BLaER1 treated with 17β-estradiol and CSF1 and Interleukin-3, amounts not matched to agents 10 nM and 100 nM (cell line): Measurements from ENCODE around the gene TACSTD2.

Source experiments
- H3K27ac ChIP-seq, 11 experiments: shearing (Covaris generic); formaldehyde crosslinking; 2 replicates each; pipeline ENCODE4 v1.8.1; 2022
- H3K27me3 ChIP-seq, 11 experiments: shearing (Covaris generic); formaldehyde crosslinking; 2 replicates each; pipeline ENCODE4 v1.8.1; 2022
- H3K36me3 ChIP-seq, 11 experiments: shearing (Covaris generic); formaldehyde crosslinking; 2 replicates each; pipeline ENCODE4 v1.8.1; 2022
- H3K4me1 ChIP-seq, 10 experiments: shearing (Covaris generic); formaldehyde crosslinking; 2 replicates each; pipeline ENCODE4 v1.8.1; 2022
- H3K4me2 ChIP-seq, 11 experiments: shearing (Covaris generic); formaldehyde crosslinking; 2 replicates each; pipeline ENCODE4 v1.8.1; 2022
- H3K4me3 ChIP-seq, 10 experiments: shearing (Covaris generic); formaldehyde crosslinking; 2 replicates each; pipeline ENCODE4 v1.8.1; 2022
- H3K9ac ChIP-seq, 11 experiments: shearing (Covaris generic); formaldehyde crosslinking; 2 replicates each; pipeline ENCODE4 v1.8.1; 2022
- H3K9me3 ChIP-seq, 11 experiments: shearing (Covaris generic); formaldehyde crosslinking; replicated peaks in 1 of 11; 2 replicates each; pipeline ENCODE4 v1.8.1; 2022
- H4K20me1 ChIP-seq, 11 experiments: shearing (Covaris generic); formaldehyde crosslinking; 2 replicates each; pipeline ENCODE4 v1.8.1; 2022
- Cebpa-rat ChIP-seq, 11 experiments: shearing (Covaris generic); IDR thresholded peaks; 2 replicates each; pipeline ENCODE4 v1.8.1; 2022

The TACSTD2 gene

DNA sequence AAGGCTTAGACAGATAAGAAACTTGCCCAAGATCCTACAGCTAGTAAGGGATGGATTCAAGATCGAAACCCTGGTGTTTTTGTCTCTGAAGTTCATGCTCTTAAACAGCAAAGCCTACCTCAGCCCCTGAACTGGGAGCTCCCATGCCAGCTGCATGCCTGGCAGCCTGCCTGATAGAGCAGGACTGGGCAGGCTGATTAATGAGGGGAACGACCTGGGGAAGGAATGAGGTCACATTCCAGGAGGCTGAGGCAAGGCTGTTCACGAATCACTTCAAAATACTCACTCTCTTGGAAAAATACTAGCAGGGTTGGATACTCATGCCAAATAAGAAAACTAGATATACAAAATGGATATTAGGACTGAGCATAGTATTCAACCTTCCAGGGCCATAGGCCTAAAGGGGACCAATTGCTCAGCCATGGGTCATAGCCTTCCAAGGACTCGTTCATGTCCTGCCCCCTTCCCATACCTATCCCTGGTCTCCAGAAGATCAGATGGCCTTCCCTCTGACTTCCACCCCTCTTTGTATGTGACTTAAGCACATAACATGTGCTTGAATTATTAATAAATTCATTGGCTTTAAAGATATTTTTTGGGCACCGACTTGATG is 15.6 kb upstream of the TACSTD2 start:
- no peak overlapping the region for H3K4me3 ChIP-seq
- TF ChIP-seq Cebpa-rat (IDR thresholded peaks at IDR 0.05): no peak
- no peaks in the 10 kb centered on the region for H3K27me3 ChIP-seq
- H3K4me1 ChIP-seq: peaks cover 0 to 12% (median under 1%) of the 10 kb centered on the region in 10 experiments; a peak in 8 of 20 replicates
- H4K20me1 ChIP-seq: no peaks in the 10 kb centered on the region
- no peaks in the 10 kb centered on the region for H3K36me3 ChIP-seq
- no peaks in the 10 kb centered on the region for H3K9me3 ChIP-seq
- no peak overlapping the region for H3K27ac ChIP-seq
- no peak overlapping the region for H3K4me2 ChIP-seq
- no peak overlapping the region for H3K9ac ChIP-seq

DNA sequence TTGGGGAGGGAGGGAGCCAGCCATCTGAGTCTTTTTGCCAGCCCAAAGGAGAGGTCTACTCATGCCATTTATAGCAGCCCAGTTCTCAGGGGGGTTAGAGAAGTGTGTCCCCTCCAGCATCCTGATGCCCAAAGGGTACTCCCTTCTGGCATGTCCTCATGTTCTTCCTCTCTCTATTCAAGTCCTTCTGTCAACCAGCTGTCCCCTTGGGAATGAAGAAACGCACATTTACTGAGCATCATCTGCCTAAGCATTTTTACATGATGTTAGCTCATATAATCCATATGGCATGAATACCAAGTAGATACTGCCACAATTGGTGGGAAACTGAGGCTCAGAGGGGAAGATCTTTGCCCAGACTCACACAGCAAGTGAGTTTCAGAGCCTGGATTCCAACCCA is 14.8 kb upstream of the TACSTD2 start:
- no peak overlapping the region for H3K9ac ChIP-seq
- no peaks in the 10 kb centered on the region for H3K9me3 ChIP-seq
- H3K27me3 ChIP-seq: no peaks in the 10 kb centered on the region
- H3K27ac ChIP-seq: no peak overlapping the region
- H3K36me3 ChIP-seq: no peaks in the 10 kb centered on the region
- H3K4me1 ChIP-seq: peaks cover 0 to 7% (median 0%) of the 10 kb centered on the region in 10 experiments; a peak in 3 of 20 replicates
- no peak overlapping the region for H3K4me2 ChIP-seq
- TF ChIP-seq Cebpa-rat (IDR thresholded peaks at IDR 0.05): no peak
- H3K4me3 ChIP-seq: no peak overlapping the region
- no peaks in the 10 kb centered on the region for H4K20me1 ChIP-seq

DNA sequence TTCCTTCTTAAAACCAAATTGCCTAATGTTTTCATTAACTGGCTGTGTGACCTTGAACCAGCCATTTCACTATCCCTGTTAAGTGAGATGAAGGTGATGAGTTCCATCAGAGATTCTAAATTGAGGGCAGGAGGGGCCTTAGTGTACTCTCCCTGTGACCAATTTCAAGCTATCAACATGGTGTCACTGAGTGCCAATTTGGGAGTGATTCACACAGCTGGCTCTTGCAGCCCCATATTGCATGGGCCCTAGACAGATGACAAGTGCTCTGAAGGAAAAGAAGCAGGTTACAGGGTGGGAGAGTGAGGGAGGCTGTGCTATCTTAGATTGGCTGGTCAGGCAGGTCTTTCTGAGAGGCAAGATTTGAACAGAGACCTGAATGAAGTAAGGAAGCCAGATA is 13.0 kb upstream of the TACSTD2 start:
- no peak overlapping the region for H3K9ac ChIP-seq
- H3K27me3 ChIP-seq: no peaks in the 10 kb centered on the region
- no peaks in the 10 kb centered on the region for H3K9me3 ChIP-seq
- H3K4me2 ChIP-seq: no peak overlapping the region
- H3K4me1 ChIP-seq: peaks cover 0 to 15% (median 8%) of the 10 kb centered on the region in 10 experiments; a peak in 12 of 20 replicates
- H3K27ac ChIP-seq: no peak overlapping the region
- no peak overlapping the region for H3K4me3 ChIP-seq
- no peaks in the 10 kb centered on the region for H4K20me1 ChIP-seq
- no peak for TF ChIP-seq Cebpa-rat (IDR thresholded peaks at IDR 0.05)
- H3K36me3 ChIP-seq: no peaks in the 10 kb centered on the region

DNA sequence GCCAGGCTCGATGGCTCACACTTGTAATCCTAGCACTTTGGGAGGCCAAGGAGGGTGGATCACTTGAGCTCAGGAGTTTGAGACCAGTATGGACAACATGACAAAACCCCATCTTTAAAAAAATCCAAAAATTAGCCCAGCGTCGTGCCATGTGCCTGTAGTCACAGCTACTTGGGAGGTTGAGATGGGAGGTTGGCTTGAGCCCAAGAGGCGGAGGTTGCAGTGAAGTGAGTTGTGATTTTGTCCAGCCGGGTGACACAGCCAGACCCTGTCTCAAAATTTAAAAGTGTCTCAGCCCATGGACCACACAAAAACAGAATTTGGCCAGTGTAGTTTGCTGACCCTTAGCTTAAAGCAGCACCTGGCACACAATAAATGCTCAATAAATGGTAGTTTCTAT is 11.3 kb upstream of the TACSTD2 start:
- TF ChIP-seq Cebpa-rat (IDR thresholded peaks at IDR 0.05): no peak
- Histone ChIP-seq H3K4me1 (peaks cover 2 to 31% (median 24%) of the 10 kb centered on the region in 10 experiments; a peak in 18 of 20 replicates), H3K4me2 (no peak overlapping the region), H4K20me1 (no peaks in the 10 kb centered on the region), H3K4me3 (no peak overlapping the region), H3K9me3 (no peaks in the 10 kb centered on the region), H3K27ac (no peak overlapping the region), H3K27me3 (no peaks in the 10 kb centered on the region), H3K9ac (no peak overlapping the region), H3K36me3 (no peaks in the 10 kb centered on the region)

DNA sequence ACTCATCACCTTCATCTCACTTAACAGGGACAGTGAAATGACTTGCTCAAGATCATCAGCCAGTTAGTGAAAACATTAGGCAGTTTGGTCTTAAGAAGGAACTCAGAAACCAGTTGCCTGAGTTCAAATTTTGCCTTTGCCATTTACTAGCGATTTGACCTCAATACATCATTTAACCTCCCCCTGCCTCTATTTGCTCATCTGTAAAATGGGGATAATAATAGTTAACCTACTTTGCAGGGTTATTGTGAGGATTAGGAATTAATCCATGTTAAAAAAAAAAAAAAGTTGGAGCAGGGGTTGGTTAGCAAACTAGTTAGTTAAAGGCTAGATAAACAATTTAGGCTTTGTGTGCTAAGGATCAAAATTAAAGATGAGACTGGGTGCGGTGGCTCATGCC is 10.6 kb upstream of the TACSTD2 start:
- Histone ChIP-seq H4K20me1 (no peaks in the 10 kb centered on the region), H3K27ac (no peak overlapping the region), H3K4me3 (no peak overlapping the region), H3K4me2 (no peak overlapping the region), H3K36me3 (no peaks in the 10 kb centered on the region), H3K9ac (no peak overlapping the region), H3K4me1 (peaks cover 5 to 35% (median 27%) of the 10 kb centered on the region in 10 experiments; a peak in 18 of 20 replicates), H3K27me3 (no peaks in the 10 kb centered on the region), H3K9me3 (no peaks in the 10 kb centered on the region)
- TF ChIP-seq Cebpa-rat (IDR thresholded peaks at IDR 0.05): no peak

DNA sequence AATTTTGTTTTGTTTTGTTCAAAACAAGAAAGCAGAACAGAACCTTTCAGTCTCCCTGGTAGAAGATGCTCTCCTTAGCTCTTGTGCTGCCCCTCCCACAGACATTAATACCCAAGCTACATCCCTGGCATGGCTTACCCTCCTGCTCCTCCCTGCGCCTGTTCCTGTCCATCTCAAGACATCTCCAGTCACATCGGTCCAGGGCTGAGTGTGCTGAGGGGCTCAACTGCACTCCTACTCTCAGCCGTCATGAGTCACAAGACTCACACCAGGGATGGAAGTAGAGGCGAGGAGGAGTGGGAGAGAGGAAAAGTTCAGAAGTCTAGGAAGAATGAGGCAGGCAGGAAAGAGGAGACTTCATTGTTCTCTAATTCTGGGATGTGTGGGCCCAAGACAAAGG is 9.2 kb upstream of the TACSTD2 start:
- no peak overlapping the region for H3K4me3 ChIP-seq
- peak overlapping the region in 1 of 11 experiments; percentile 84; a peak in 1 of 22 replicates for H3K4me2 ChIP-seq
- no peak for TF ChIP-seq Cebpa-rat (IDR thresholded peaks at IDR 0.05)
- no peaks in the 10 kb centered on the region for H3K9me3 ChIP-seq
- H3K27ac ChIP-seq: no peak overlapping the region
- H3K4me1 ChIP-seq: peaks cover 5 to 35% (median 27%) of the 10 kb centered on the region in 10 experiments; a peak in 18 of 20 replicates
- H3K36me3 ChIP-seq: no peaks in the 10 kb centered on the region
- no peaks in the 10 kb centered on the region for H3K27me3 ChIP-seq
- H4K20me1 ChIP-seq: no peaks in the 10 kb centered on the region
- H3K9ac ChIP-seq: no peak overlapping the region

DNA sequence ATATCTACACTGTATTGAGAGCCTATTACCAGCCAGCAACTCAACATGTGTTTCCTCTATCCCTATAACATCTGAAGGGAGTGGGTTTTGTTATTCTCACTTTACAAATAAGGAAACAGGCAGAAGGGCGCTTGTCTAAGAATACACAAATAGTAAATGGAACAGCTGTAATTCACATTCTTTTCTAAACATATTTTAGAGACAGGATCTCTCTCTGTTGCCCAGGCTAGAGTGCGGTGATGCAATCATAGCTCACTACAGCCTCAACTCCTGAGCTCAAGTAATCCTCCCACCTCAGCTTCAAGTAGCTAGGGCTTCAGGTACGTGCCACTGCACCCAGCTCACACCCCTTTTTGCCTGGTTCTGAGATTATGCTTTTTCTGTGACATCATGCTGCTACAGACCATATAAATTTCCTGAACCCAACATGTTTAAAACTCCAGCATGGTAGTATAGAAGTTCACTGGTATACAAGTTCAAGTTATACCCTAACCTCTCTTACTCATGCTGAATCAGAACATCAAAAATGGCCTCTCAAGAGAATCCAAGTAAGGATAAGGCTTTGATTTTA is 8.6 kb upstream of the TACSTD2 start:
- H3K9ac ChIP-seq: no peak overlapping the region
- no peaks in the 10 kb centered on the region for H4K20me1 ChIP-seq
- TF ChIP-seq Cebpa-rat (IDR thresholded peaks at IDR 0.05): no peak
- no peaks in the 10 kb centered on the region for H3K36me3 ChIP-seq
- peaks cover 5 to 35% (median 27%) of the 10 kb centered on the region in 10 experiments; a peak in 18 of 20 replicates for H3K4me1 ChIP-seq
- no peaks in the 10 kb centered on the region for H3K9me3 ChIP-seq
- peak overlapping the region in 1 of 11 experiments; percentile 53; a peak in 1 of 22 replicates for H3K27ac ChIP-seq
- peak overlapping the region in 6 of 11 experiments; percentile 39 to 90 (median 81); a peak in 11 of 22 replicates for H3K4me2 ChIP-seq
- no peaks in the 10 kb centered on the region for H3K27me3 ChIP-seq
- H3K4me3 ChIP-seq: no peak overlapping the region

DNA sequence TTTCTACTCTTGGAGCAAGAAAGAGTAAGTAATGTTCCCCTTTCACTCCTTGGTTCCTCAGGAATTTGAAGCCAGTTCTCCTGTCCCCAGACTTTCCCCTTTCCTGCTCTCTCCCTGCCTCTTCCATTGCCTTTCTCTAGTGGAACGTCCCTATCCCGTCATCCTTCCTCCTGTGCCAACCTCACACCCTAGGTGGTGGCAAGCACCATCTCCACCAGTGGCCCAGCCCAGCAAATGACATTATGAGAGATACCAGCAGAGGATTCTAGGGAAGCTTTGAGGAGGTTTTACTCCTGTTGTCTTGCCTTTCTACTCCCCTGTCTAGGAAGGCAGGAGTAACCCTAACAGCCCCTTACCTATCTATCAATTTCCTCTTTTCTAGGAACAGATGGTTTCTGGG is 8.1 kb upstream of the TACSTD2 start:
- no peak for TF ChIP-seq Cebpa-rat (IDR thresholded peaks at IDR 0.05)
- H3K9ac ChIP-seq: peak overlapping the region in 1 of 11 experiments; percentile 43; a peak in 2 of 22 replicates
- H3K4me3 ChIP-seq: no peak overlapping the region
- peaks cover 5 to 35% (median 27%) of the 10 kb centered on the region in 10 experiments; a peak in 18 of 20 replicates for H3K4me1 ChIP-seq
- no peaks in the 10 kb centered on the region for H4K20me1 ChIP-seq
- H3K36me3 ChIP-seq: no peaks in the 10 kb centered on the region
- peak overlapping the region in 7 of 11 experiments; percentile 39 to 90 (median 81); a peak in 14 of 22 replicates for H3K4me2 ChIP-seq
- no peaks in the 10 kb centered on the region for H3K9me3 ChIP-seq
- H3K27me3 ChIP-seq: no peaks in the 10 kb centered on the region
- peak overlapping the region in 5 of 11 experiments; percentile 16 to 74 (median 53); a peak in 5 of 22 replicates for H3K27ac ChIP-seq

DNA sequence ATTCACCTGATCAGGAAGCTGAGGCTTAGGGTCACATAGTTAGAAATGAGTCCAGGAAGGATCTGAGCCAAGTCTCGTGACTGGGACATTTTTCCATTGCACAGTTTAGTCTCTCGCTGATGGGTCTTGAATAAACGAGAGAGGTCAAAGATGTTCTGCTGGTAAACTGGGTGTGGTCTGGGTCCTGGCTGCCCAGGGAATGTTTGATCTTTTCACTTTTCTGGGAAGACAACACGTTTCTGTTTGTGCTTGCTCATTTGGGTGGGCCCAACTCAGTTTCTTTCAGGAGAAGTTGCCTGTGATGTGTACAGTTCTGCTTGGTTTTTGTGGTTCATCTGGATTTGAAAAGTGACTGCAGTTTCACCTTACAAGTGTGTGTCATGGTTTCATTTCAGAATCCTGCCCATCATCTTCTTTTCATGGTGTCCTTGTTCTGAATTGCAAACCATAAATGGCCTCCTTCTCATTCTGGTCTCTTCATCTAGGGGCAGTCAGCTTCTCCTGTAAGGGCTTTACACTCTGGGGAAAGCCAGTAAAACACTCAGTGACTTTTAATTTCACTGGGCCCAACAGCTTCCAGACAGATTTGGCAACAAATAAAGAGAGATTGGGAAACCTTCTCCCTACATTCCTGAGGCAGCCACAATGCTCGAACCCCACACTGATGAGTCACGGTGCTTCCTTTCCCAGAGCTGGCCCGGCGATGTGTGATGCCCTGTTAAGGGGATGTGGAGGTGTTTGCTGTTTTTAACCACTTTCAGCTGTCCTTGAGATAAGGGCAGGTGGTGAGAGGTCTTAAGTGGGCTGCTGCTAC is 7.2 kb upstream of the TACSTD2 start:
- H3K9ac ChIP-seq: peak overlapping the region in 4 of 11 experiments; percentile 1 to 43 (median 22); a peak in 4 of 22 replicates
- H3K4me3 ChIP-seq: peak overlapping the region in 1 of 10 experiments; percentile 26; a peak in 1 of 20 replicates

More for the DNA sequence above, 7.2 kb upstream of the TACSTD2 start:
- H3K4me2 ChIP-seq: peak overlapping the region in 9 of 11 experiments; percentile 4 to 90 (median 76); a peak in 16 of 22 replicates
- no peaks in the 10 kb centered on the region for H3K36me3 ChIP-seq
- H3K4me1 ChIP-seq: peaks cover 5 to 35% (median 27%) of the 10 kb centered on the region in 10 experiments; a peak in 18 of 20 replicates
- H3K27ac ChIP-seq: peak overlapping the region in 7 of 11 experiments; percentile 15 to 74 (median 55); a peak in 13 of 22 replicates
- H3K27me3 ChIP-seq: no peaks in the 10 kb centered on the region
- peak in 2 of 11 experiments; percentile 32 to 40; a peak in 2 of 22 replicates for TF ChIP-seq Cebpa-rat (IDR thresholded peaks at IDR 0.05)
- no peaks in the 10 kb centered on the region for H4K20me1 ChIP-seq
- H3K9me3 ChIP-seq: no peaks in the 10 kb centered on the region
